Stomach (tissue), 4 donors: ENCODE measurements around the gene TSPAN12.
"Not testable (repeated sequence)": the region's sequence is repeated elsewhere in the genome, so short reads cannot be mapped to it uniquely, and the experiment has no call there.

Experiments used
- CTCF ChIP-seq, 7 experiments: fragments of 450-650 bp in 4 of 7; fragments of 200-600 bp in 3 of 7; sonication (generic) in 3 of 7; IDR thresholded peaks; one replicate each; pipeline ENCODE4 v1.5.1; 2016 to 2019; ENCODE audit warnings: antibody characterized with exemption in 7 of 7, control low read depth in 2 of 7, mild to moderate bottlenecking in 1 of 7
- POLR2A ChIP-seq, 4 donors: fragments of 450-650 bp; IDR thresholded peaks; one replicate each; pipeline ENCODE4 v1.6.1; 2016; ENCODE audit warnings: antibody characterized with exemption in 4 of 4, control low read depth in 2 of 4, mild to moderate bottlenecking in 1 of 4, moderate library complexity in 1 of 4

- not testable (repeated sequence) for TF ChIP-seq CTCF, POLR2A (IDR thresholded peaks at IDR 0.05)
Observed at GRCh38 chr7:120779078-120779477, 78.9 kb downstream of the TSPAN12 start.
